ENCODE results near the gene UMAD1.

UMAD1 gene

GRCh38 chr7:7790041-7790741, 149.6 kb downstream of the UMAD1 start:
- no peak for TF ChIP-seq GABPA (IDR thresholded peaks at IDR 0.05; ENCODE audit: low read depth)
- TF ChIP-seq SPI1 (IDR thresholded peaks at IDR 0.05; ENCODE audit: borderline replicate concordance, low read depth): no peak
- no peak for TF ChIP-seq CTCF (IDR thresholded peaks at IDR 0.05; ENCODE audit: insufficient read depth, low read length)
- no peak for TF ChIP-seq REST (IDR thresholded peaks at IDR 0.05; ENCODE audit: insufficient replicate concordance, low read depth)
- TF ChIP-seq POLR2AphosphoS5 (IDR thresholded peaks at IDR 0.05; ENCODE audit: low read depth): no peak
- H3K27me3 ChIP-seq (ENCODE audit: insufficient read depth, poor library complexity, severe bottlenecking): no peaks in the 10 kb centered on the region
- H3K4me3 ChIP-seq (replicated peaks; ENCODE audit: insufficient read depth, low read length): no peak overlapping the region
- DNase-seq (ENCODE audit: low read depth in 1 of 2, low spot score in 1 of 2): no peak
- H3K27ac ChIP-seq (replicated peaks): no peak overlapping the region

- no peak for DNase-seq (ENCODE audit: low read depth in 1 of 2, low spot score in 1 of 2)
- Histone ChIP-seq H3K27ac (replicated peaks) (no peak overlapping the region), H3K4me3 (replicated peaks; ENCODE audit: insufficient read depth, low read length) (no peak overlapping the region), H3K27me3 (ENCODE audit: insufficient read depth, poor library complexity, severe bottlenecking) (no peaks in the 10 kb centered on the region)
- TF ChIP-seq REST (IDR thresholded peaks at IDR 0.05; ENCODE audit: insufficient replicate concordance, low read depth): no peak
- TF ChIP-seq POLR2AphosphoS5 (IDR thresholded peaks at IDR 0.05; ENCODE audit: low read depth): no peak
- TF ChIP-seq SPI1 (IDR thresholded peaks at IDR 0.05; ENCODE audit: borderline replicate concordance, low read depth): no peak
- TF ChIP-seq GABPA (IDR thresholded peaks at IDR 0.05; ENCODE audit: low read depth): no peak
- TF ChIP-seq CTCF (IDR thresholded peaks at IDR 0.05; ENCODE audit: insufficient read depth, low read length): no peak
These were observed 151.0 kb downstream of the UMAD1 start for GRCh38 chr7:7791523-7791922.

- no peak for DNase-seq (ENCODE audit: low read depth in 1 of 2, low spot score in 1 of 2)
- no peaks in the 10 kb centered on the region for H3K27me3 ChIP-seq (ENCODE audit: insufficient read depth, poor library complexity, severe bottlenecking)
- TF ChIP-seq REST (IDR thresholded peaks at IDR 0.05; ENCODE audit: insufficient replicate concordance, low read depth) (no peak), GABPA (IDR thresholded peaks at IDR 0.05; ENCODE audit: low read depth) (no peak), POLR2AphosphoS5 (IDR thresholded peaks at IDR 0.05; ENCODE audit: low read depth) (no peak), SPI1 (IDR thresholded peaks at IDR 0.05; ENCODE audit: borderline replicate concordance, low read depth) (no peak), CTCF (IDR thresholded peaks at IDR 0.05; ENCODE audit: insufficient read depth, low read length) (no peak)
- H3K27ac ChIP-seq (replicated peaks): no peak overlapping the region
- no peak overlapping the region for H3K4me3 ChIP-seq (replicated peaks; ENCODE audit: insufficient read depth, low read length)
These were observed 151.5 kb downstream of the UMAD1 start for GRCh38 chr7:7792056-7792455.

Measured in HL-60 (cell line).